DND-41 (cell line): ENCODE data around the gene CLCN7.

Source experiments
- EZH2 ChIP-seq: IDR thresholded peaks from 3 replicates; pipeline ENCODE4 v1.6.1; 2012; ENCODE audit warnings: borderline replicate concordance, low read depth, mild to moderate bottlenecking, moderate library complexity, low read length, inconsistent platforms; ENCODE audit not compliant: severe bottlenecking
- TF ChIP-seq, protein P1 (sequence below): IDR thresholded peaks from 2 replicates; pipeline ENCODE4 v1.5.1; 2012; ENCODE audit warnings: borderline replicate concordance, low read length, moderate library complexity, mild to moderate bottlenecking; ENCODE audit not compliant: poor library complexity, severe bottlenecking; ENCODE audit errors: extremely low read depth

DNA sequence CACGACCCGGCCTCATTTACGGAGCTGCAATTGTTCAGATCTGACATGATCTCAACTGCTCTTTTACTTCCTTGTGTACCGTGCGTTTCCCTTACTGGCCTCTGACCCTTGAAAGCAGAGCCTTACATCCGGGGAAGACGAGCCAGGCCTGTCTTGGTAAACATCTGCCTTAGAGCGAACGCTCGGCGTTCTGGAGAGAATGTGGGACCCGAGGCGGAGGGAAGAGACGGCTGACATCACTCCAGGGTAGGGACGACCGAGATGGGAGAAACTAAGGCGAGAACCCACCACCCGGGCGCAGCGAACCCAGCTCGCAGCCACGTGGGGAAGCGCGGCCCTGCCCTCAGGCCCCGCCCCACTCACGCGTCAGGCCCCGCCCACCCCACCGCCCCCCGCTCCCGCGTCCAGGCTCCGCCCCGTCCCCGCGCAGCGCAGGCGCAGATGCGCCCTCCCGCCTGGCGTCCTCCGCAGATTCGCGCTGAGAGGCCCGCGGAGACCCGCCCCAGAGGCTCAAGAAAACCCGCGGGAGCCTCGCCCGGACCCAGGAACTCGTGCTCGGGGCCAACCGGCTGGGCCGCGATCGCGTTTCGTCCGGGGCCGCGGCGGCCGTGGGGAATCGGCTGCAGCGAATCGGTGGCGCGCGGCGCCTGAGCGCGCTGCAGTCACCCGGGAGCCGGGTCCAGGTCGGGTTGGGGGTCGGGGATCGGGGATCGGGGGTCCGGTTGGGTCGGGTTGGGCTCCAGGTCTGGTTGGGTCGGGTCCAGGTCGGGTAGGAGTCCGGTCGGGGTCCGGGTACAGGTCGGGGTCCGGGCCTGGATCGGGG lies 18.3 kb upstream of the CLCN7 start, which contains the start of gene TELO2:
- TF ChIP-seq, protein P1, sequence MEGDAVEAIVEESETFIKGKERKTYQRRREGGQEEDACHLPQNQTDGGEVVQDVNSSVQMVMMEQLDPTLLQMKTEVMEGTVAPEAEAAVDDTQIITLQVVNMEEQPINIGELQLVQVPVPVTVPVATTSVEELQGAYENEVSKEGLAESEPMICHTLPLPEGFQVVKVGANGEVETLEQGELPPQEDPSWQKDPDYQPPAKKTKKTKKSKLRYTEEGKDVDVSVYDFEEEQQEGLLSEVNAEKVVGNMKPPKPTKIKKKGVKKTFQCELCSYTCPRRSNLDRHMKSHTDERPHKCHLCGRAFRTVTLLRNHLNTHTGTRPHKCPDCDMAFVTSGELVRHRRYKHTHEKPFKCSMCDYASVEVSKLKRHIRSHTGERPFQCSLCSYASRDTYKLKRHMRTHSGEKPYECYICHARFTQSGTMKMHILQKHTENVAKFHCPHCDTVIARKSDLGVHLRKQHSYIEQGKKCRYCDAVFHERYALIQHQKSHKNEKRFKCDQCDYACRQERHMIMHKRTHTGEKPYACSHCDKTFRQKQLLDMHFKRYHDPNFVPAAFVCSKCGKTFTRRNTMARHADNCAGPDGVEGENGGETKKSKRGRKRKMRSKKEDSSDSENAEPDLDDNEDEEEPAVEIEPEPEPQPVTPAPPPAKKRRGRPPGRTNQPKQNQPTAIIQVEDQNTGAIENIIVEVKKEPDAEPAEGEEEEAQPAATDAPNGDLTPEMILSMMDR: no peak
- TF ChIP-seq EZH2: no peak
